Measurements from ENCODE around the gene RASD1.
"Not testable (repeated sequence)": the region's sequence is repeated elsewhere in the genome, so short reads cannot be mapped to it uniquely, and the experiment has no call there.

RASD1 gene

DNA sequence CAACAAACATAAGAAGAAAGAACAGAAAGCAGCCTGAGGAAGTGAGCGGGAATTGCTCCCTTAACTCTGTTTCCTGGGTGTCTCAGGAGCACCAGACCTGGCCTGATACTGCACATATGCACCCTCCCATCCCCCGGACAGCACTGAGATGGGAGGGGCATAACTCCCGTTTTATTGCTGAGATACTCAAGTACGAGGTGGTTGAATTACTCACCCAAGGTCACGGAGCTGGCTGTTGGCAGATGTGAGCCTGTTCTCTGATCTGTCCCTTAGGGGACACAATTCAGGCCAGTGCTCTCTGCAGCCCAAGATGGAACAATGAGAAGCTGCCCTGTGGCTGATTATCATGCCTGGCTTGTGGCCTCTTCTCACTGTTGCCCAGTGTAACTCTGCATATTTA lies 28.5 kb downstream of the RASD1 start:
- DNase-seq (ENCODE audit: low read depth): peak; percentile 11
- TF ChIP-seq, protein P1, sequence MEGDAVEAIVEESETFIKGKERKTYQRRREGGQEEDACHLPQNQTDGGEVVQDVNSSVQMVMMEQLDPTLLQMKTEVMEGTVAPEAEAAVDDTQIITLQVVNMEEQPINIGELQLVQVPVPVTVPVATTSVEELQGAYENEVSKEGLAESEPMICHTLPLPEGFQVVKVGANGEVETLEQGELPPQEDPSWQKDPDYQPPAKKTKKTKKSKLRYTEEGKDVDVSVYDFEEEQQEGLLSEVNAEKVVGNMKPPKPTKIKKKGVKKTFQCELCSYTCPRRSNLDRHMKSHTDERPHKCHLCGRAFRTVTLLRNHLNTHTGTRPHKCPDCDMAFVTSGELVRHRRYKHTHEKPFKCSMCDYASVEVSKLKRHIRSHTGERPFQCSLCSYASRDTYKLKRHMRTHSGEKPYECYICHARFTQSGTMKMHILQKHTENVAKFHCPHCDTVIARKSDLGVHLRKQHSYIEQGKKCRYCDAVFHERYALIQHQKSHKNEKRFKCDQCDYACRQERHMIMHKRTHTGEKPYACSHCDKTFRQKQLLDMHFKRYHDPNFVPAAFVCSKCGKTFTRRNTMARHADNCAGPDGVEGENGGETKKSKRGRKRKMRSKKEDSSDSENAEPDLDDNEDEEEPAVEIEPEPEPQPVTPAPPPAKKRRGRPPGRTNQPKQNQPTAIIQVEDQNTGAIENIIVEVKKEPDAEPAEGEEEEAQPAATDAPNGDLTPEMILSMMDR (conservative IDR thresholded peaks at IDR 0.05; ENCODE audit: low read length): no peak

DNA sequence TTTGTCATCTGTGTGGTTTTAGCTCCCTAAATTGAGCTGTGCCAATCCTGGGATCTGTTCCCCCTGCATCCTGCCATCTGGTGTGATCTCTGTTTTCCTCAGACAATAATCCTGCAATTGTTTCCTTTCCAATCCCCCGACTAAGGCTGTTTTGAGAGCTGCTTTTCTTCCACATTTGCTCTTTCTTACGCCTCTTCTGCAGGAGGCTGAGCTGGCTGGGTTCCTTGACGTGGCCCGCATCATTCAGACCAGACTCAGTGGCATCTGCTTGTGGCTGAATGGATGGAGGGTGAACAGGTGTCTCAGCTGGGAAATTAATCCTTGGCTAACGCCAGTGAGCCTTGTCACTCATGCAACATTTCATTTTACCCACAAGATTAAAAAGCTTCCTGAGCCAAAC lies 29.2 kb downstream of the RASD1 start:
- H3K4me3 ChIP-seq (ENCODE audit: low read length): no peak overlapping the region
- TF ChIP-seq, protein P1 (conservative IDR thresholded peaks at IDR 0.05; ENCODE audit: low read length): no peak
- DNase-seq (ENCODE audit: low read depth): no peak

More for the DNA sequence above, 28.5 kb downstream of the RASD1 start:
- no peak overlapping the region for H3K4me3 ChIP-seq (ENCODE audit: low read length)

DNA sequence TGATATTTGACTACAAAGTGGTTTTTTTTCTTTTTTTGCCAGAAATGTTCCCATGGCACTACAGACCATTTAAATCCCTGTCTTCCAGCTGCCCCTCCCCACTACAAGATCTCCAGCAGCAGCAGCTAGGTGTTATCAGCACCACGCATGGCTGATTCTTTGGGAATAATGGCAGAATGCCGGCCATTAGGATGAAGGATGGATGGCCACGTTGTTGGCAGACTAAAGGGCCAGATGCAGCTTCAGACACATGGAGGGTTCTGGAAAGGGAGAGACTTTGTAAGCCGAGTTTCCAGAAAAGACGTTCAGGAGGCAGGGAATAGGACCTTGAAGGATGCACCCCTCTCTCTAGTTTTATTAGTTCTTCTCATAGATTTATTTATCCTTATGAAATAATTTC lies 29.7 kb downstream of the RASD1 start:
- TF ChIP-seq, protein P1 (conservative IDR thresholded peaks at IDR 0.05; ENCODE audit: low read length): no peak
- H3K4me3 ChIP-seq (ENCODE audit: low read length): no peak overlapping the region
- no peak for DNase-seq (ENCODE audit: low read depth)

DNA sequence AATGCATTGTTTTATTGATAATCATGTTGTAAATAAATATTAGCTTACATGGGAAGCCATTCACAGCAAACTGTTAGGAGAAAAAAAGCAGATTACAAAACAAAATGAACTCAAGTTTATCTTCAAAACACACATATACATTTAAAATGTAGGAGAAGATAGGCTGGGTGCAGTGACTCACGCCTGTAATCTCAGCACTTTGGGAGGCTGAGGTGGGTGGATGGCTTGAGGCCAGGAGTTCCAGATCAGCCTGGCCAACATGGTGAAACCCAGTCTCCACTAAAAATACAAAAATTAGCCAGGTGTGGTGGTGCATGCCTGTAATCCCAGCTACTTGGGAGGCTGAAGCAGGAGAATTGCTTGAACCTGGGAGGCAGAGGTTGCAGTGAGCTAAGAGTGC lies 30.3 kb downstream of the RASD1 start:
- DNase-seq (ENCODE audit: low read depth); H3K4me3 ChIP-seq (ENCODE audit: low read length): not testable (repeated sequence)

DNA sequence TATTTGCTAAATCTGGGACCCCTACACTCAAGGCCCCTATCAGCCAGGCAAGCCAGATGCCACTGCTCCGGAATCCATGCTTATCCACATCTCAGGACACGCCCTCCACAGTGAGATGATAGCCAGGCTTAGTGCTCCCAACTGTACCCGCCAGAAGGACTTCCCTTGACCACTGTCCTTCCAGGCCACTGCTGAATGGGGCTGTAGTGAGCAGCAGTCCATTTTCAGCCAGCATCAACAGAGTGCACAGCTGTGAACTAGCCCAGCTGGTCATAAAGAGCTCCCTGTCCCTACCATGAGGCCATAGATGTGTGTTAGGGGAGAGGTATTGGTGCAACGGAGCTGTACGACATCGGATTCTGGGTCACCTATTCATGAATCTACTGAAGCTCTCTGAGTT lies 32.4 kb downstream of the RASD1 start:
- no peak for DNase-seq (ENCODE audit: low read depth)
- TF ChIP-seq, protein P1 (conservative IDR thresholded peaks at IDR 0.05; ENCODE audit: low read length): no peak
- H3K4me3 ChIP-seq (ENCODE audit: low read length): no peak overlapping the region

DNA sequence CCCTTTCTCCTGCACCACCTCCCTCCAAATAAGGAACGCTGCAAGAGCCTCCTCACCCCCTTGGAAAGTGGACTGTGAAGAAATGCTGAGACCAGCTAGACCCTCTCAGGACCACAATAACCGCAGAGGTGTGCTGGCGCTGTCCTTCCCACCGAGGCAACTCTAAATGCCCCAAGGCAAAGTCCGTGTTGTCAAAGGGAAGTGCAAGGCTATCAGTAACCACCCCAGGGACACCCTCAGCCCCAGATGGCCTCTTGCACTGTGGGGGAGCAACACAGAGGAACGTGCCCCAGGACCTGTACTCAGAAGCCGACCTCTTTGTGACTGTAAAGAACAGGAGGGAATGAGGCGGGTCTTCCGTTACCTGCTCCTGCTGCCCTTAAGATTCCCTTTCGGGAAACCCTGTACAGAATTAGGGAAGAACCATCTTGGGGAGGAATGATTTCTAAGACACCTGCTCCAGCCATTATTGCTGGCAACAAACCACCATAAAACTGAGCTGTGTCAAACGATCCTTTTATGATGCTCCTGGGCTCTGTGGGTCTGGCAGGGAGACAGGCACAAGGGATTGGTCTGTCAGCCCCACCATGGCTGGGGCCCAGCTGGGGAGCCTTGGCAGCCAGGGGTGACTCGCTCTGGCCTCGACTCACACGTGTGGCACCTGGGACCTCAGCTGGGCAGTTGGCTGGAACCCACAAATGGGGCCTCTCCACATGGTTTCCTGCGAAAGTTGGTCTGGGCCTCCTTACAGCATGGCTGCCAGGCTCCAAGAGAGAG lies 34.0 kb downstream of the RASD1 start:
- TF ChIP-seq, protein P1 (conservative IDR thresholded peaks at IDR 0.05; ENCODE audit: low read length): no peak
- DNase-seq (ENCODE audit: low read depth): no peak
- no peak overlapping the region for H3K4me3 ChIP-seq (ENCODE audit: low read length)

DNA sequence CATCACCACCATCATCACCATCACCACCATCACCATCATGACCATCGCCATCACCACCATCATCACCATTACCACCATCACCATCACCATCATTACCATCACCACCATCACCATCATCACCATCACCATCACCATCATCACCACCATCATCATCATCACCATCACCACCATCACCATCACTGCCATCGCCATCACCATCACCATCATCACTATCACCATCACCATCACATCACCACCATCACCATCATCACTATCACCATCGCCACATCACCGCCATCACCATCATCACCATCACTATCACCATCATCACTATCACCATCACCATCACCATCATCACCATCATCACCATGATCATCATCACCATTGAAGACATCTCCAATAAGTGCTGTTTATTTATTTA lies 36.2 kb downstream of the RASD1 start:
- TF ChIP-seq, protein P1 (conservative IDR thresholded peaks at IDR 0.05; ENCODE audit: low read length): no peak
- no peak for DNase-seq (ENCODE audit: low read depth)
- no peak overlapping the region for H3K4me3 ChIP-seq (ENCODE audit: low read length)
